ENCODE measurements around the gene TMEM141.
"Not testable (repeated sequence)": the region's sequence is repeated elsewhere in the genome, so short reads cannot be mapped to it uniquely, and the experiment has no call there.

The TMEM141 gene

GRCh38 chr9:136829412-136829811, 38.3 kb downstream of the TMEM141 start:
- no peak for DNase-seq (ENCODE audit: low read depth)
- no peak overlapping the region for H3K4me3 ChIP-seq (ENCODE audit: low read length)
- TF ChIP-seq CTCF (IDR thresholded peaks at IDR 0.05; ENCODE audit: insufficient read depth, low read depth, low read length, missing control alignments) = no peak

GRCh38 chr9:136829981-136830885, 39.1 kb downstream of the TMEM141 start:
- no peak for DNase-seq (ENCODE audit: low read depth)
- TF ChIP-seq CTCF (IDR thresholded peaks at IDR 0.05; ENCODE audit: insufficient read depth, low read depth, low read length, missing control alignments) = no peak
- H3K4me3 ChIP-seq (ENCODE audit: low read length) = no peak overlapping the region

- H3K4me3 ChIP-seq (ENCODE audit: low read length) = no peak overlapping the region
- DNase-seq (ENCODE audit: low read depth) = no peak
- TF ChIP-seq CTCF (IDR thresholded peaks at IDR 0.05; ENCODE audit: insufficient read depth, low read depth, low read length, missing control alignments) = no peak
Observed at GRCh38 chr9:136831002-136831719, 40.0 kb downstream of the TMEM141 start.

- DNase-seq (ENCODE audit: low read depth) = no peak
- no peak for TF ChIP-seq CTCF (IDR thresholded peaks at IDR 0.05; ENCODE audit: insufficient read depth, low read depth, low read length, missing control alignments)
- no peak overlapping the region for H3K4me3 ChIP-seq (ENCODE audit: low read length)
Observed at GRCh38 chr9:136831720-136832104, 40.6 kb downstream of the TMEM141 start.

- TF ChIP-seq CTCF (IDR thresholded peaks at IDR 0.05; ENCODE audit: insufficient read depth, low read depth, low read length, missing control alignments) = no peak
- H3K4me3 ChIP-seq (ENCODE audit: low read length) = no peak overlapping the region
- no peak for DNase-seq (ENCODE audit: low read depth)
Observed at GRCh38 chr9:136832581-136832980, 41.4 kb downstream of the TMEM141 start.

- H3K4me3 ChIP-seq (ENCODE audit: low read length); DNase-seq (ENCODE audit: low read depth): not testable (repeated sequence)
Observed at GRCh38 chr9:136833381-136834048, 42.4 kb downstream of the TMEM141 start.
